Activated T-cell treated with anti-CD3 and anti-CD28 coated beads for 4 hours (primary cell): ENCODE data around the gene TCF7L1.
"Not testable (repeated sequence)": the region's sequence is repeated elsewhere in the genome, so short reads cannot be mapped to it uniquely, and the experiment has no call there.

Experiments
- DNase-seq: peaks from one replicate; pipeline ENCODE4 v3.0.0-alpha.2; 2020

The TCF7L1 gene

DNA sequence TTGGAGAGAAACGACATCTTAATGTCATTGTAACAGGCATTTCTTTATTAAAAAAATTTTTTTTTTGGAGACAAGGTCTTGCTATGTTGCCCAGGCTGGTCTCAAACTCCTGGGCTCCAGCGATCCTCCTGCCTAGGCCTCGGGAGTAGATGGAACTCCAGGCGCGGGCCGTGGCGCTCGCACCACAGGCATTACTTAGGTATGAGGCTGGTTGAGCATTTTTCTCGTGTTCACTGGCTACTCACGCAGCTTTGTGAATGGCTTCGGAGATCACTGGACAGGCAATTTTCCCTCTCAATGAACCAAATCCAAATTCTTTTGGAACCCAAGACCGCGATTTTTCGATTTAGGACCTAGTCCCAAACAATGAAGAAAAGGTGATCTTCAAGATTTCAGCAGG lies 795 bp upstream of the TCF7L1 start:
- DNase-seq, result no peak

DNA sequence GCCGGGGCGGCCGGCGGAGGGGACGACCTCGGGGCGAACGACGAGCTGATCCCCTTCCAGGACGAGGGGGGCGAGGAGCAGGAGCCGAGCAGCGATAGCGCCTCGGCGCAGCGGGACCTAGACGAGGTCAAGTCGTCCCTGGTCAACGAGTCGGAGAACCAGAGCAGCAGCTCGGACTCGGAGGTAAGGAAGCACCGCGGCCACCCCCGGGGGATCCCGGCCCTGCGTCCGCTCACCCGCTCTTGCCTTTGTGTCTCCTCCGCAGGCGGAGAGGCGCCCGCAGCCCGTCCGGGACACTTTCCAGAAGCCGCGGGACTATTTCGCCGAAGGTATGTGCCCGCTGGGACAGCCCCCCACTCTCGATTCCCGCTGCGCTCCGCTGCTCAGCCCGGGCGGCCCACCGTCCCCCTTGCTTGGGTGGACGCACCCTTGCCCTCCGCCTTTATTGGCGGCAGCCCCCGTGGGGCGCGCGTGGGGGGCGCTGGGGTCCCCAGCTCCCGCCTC lies 611 bp downstream of the TCF7L1 start:
- no peak for DNase-seq

DNA sequence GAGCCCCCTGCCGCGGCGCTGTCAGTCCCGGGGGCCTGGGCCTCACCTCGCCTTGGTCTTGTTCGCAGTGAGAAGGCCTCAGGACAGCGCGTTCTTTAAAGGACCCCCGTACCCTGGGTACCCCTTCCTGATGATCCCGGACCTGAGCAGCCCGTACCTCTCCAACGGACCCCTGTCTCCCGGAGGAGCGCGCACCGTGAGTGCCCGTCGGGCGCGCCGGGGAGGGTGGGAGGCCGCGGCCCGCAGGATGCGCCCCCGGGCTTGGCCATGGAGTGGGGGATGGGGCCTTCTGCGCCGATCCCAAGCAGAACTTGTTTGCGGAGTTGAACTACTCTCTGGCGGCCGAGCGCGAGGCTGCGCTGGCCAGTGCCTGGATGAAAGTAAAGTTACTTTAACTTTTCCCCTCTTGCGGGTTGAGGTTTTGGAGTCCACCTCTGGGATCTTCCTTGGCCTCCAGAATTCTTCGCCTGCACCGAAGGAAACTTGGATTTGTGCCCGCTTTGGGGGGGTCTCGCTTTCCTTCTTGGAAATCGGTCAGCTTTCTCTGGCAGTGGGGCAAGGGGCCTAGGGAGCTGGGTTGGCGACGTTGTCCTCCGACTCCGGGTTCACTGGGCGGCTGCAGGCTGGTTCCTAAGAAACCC lies 1.2 kb downstream of the TCF7L1 start:
- DNase-seq, result no peak

DNA sequence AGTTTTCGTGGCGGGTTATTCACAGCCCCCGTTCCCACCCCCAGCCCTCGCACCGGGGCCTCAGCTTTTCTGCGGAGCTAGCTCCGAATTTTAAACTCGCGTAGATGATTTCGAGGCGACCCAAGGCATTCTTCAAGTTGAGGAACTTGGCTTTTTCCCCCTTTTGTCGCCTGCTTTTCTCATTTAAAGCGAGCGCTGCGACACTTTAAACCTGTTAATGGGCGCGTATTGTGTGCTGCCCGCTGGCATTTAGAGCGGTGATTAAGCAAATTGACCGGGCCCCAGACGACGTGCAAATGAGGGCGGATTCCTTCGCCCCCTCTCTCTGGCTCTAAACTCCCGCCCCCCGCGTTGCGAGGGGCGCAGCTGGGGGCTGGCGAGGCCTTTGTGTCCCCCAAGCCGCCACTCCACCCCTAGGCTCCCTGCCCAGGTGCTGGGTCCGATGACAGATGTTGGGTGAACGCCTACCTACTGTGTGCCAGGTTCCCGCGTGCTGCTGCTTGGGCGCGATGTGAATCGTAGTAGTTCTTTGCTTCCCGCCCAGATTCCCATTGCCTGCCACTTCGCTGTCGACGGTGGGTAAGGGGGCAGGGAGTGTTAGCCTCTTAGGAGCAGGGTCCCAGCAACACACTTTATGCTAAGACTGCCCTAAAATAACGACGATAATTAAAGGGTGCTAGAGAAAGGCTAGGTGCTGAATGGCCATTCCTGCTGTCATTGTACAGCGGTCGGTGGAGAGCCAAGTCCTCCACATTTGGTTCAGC lies 1.9 kb downstream of the TCF7L1 start:
- DNase-seq, result no peak

DNA sequence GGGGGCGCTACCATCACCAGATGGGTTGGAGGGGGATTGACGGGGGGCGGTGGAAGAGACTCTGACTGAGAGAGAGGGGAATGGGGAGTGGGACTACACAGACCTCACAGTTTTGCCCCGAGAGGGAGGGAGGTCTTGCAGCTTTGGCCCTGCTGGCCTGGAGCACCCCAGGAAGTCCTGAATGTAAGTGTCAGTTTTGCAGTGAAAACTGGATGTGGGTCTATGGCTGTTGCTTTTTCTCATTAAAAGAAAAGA lies 2.4 kb downstream of the TCF7L1 start:
- no peak for DNase-seq

DNA sequence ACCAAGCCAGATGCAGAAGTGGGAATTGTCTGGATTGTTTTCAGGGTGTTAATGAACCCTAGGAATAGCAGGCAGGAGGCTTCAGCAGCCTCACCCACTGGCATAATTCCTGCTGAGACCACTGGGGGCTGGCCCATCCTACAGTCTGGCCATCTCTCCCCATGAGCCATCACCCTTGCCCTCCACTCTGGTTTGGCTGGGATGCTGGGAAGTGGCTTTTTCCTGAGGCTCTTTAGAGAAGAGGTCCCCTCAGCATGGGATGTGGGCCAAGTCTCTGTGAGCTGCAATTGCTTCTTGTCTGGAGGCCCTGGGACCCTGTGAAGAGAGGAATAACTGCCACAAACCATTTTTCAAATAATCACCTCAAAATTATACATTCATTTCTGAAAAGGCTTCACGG lies 4.0 kb downstream of the TCF7L1 start:
- no peak for DNase-seq

DNA sequence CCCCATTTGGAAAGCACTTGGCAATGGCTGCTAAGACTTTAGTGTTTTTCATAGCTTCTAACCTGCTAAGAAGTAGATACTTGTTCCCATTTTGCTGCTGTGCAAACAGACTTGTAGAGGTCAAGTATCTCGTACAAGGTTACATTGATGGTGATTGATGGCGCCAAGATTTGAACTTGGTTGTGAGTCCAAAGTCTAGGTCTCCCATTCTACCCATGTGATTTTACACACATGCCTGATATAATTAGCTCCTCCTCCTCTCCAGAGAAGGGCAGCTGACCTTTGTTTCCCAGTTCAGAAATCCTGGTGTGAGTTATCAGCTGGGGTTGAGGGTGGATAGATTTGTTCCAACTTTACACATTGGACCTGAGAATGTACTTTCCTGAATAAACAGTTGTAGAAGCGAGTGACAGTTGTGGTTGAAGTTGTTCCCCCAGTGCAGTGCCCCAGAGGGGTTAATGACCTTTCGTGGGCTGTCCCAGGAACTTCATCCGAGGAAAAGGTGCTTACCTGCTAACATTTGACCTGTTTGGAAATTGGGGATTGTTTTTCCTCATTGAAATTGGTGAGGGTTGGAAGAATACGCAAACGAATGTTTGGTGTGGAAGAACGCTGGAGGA lies 10.4 kb downstream of the TCF7L1 start:
- no peak for DNase-seq

DNA sequence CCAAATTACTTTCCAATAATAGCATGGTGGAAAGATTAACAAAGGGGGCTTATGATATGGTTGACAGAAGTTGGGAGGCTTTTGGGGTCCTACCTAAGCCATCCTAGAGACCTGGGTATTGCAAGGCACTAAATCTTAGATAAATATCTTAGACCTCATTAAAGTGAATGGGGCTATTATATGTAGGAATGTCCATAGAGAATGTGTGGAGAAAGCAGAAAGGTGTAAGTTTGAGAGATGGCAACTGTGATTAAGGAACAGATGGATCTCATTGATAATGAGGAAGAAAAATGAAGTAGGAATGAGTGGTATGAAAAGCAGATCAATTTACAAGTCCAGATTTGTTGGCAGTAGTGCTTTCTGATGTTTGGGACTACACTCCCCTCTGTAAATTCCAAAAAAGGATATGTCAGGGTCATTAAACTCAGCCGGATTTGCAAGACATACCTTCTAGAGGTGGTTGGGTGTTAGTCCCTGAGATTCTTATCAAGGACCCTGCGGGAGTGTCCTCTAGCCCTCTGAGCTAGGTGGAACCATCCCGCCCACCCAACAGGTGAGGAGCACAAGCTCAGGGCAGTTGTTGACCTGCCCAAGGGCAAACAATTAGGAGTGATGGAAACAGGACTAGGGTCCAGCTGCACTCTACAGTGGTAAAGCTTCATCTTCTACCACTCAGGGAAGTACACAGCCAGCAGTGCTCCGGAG lies 12.1 kb downstream of the TCF7L1 start:
- no peak for DNase-seq

DNA sequence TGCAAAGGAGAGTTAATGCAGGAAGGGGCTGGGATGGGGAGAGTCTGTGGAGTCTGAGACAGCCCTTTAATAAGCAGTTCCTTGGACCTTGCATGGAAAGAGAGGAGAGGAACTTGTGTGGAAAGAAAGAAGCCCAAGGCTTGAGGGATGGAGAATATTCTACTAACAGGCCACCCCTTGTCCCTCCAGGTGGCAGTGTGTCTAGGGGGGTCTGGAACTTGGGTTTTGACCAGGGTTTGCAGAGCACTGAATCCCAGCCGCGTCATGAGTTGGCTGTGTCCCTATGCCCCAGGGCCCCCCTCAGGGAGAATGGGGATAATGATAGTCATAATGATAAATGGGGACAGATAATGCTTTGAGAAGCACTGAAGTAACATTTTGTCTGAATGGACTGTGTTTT lies 15.0 kb downstream of the TCF7L1 start:
- no peak for DNase-seq

DNA sequence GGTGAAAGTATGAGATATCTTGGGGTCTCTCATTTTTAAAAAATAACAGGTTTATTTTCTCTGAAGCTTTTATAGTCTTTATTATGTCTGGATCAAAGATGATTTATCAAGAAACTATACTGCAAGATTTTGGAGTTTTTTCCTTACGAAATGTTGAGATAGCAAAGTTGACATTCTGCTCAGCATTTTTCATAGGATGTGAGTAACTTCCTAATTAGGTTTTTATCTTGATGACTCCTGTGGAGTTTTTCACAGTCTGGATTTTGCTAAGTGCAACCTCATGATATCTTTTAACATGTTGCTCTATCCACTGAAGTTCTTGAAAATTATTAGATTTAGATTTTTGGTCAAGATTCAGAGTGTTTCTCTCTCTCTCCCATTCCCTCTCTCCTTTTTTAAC lies 17.8 kb downstream of the TCF7L1 start:
- DNase-seq, result no peak

DNA sequence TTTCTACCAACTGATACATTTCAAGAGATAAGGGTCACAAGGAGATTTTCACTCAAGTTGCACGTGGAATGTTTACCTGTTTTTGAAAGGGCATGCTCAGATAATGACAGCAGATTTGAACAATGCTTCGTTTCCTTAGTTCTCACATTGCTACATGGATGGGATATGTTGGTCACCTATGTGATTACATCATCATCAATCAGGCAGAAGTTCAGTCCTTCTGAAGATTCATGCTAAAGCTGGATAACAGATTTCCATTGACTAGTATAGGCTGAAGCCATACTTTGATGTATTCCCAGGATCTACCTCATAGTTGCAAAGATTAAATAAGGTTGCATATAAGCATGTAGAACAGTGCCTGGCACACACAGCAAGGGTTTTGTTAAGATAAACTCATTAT lies 19.7 kb downstream of the TCF7L1 start:
- DNase-seq, result no peak

DNA sequence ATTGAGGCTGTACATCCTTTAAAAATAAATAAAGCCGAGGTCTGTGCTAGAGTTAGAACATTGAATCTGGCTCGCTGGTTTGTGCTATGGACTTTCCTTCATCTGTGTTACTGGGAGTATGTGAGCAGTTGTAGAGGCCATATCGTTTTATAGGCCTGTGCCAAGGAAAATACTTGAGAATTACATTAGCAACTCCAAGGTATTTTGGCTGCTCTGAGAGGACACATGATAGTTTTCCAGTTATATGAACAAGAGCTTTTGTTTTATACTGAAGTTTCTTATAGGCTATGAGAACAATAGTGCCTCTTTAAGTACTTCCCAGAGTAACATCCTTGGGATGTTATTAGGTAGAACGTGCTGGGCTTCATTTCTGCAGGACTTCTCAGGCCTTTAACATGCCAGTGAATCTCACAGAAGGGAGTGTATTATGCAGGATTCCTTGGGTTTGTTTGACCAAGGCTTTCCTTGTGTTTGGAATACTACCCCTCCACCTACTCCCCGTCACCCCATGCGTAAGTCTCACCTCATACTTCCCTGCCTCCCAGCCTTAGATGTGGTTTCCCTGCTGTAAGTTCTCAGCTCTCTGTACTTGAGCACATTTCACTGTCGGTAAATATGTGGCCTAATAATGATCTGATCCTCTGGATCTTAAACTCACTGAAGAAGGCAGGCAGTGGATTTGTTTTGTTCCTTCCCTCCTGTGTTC lies 21.0 kb downstream of the TCF7L1 start:
- no peak for DNase-seq

DNA sequence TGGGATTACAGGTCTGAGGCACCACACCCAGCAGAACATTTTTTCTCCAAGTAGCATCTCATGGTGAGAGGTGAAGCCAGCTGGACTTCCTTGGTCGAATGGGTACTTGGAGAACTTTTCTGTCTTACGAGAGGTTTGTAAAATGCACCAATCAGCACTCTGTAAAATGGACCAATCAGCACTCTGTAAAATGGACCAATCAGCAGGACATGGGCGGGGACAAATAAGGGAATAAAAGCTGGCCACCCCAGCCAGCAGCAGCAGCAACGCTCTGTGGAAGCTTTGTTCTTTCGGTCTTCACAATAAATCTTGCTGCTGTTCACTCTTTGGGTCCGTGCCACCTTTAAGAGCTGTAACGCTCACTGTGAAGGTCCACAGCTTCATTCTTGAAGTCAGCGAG lies 21.9 kb downstream of the TCF7L1 start:
- not testable (repeated sequence) for DNase-seq

DNA sequence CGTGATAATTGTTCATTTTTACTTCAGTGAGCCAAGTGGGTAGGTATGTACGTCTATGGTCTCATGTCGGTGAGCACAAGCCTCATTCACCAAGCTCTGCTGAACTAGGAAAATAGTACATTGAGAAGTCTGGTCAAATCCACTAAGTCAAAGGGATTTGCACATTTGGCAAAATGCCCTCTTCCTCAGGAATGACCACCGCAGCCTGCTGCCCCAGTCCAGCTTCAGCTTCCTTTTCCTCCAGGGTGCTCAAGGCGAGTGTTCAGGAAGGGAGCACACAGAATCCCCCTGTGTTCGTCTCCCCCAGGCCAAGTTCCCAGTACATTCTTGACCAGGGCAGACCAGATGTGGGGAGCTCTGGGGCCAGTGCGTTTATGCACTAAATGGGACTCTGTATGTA lies 23.0 kb downstream of the TCF7L1 start:
- DNase-seq, result no peak

DNA sequence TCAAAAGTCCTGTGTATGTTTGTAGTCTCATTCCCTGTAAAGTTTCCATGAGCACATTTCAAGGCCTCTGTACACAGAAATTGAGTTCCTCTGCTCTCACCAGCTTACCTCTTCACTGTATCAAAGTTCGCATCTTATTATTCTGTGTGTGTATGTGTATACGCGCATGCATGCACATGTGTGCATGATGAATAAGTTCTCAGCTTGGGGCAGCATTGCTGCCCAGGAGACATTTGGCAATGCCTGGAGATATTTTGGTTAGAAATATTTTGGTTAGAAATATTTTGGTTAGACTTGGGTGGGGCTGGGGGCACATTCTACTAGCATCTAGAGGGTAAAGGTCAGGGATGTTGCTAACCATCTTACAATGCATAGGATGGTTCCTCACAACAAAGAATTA lies 23.4 kb downstream of the TCF7L1 start:
- DNase-seq, result no peak

DNA sequence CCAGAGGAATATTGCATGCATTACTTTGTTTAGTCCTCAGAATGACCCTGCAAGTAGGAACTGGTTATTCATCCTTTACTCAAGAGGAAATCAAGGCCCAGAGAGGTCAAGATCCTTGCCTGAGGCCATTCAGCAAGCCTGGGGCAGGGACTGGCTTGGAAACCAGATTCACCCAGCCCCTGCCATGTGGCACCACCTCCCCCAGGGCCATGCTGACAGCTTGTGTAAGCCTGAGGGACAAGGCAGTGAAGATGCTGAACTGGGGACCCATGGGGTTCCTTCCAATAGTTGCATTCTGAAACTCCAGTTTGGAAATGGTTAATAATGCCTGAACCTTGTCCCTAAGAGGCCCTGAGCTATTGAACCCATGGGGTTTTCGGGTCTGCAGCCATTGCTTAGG lies 24.2 kb downstream of the TCF7L1 start:
- DNase-seq, result no peak

DNA sequence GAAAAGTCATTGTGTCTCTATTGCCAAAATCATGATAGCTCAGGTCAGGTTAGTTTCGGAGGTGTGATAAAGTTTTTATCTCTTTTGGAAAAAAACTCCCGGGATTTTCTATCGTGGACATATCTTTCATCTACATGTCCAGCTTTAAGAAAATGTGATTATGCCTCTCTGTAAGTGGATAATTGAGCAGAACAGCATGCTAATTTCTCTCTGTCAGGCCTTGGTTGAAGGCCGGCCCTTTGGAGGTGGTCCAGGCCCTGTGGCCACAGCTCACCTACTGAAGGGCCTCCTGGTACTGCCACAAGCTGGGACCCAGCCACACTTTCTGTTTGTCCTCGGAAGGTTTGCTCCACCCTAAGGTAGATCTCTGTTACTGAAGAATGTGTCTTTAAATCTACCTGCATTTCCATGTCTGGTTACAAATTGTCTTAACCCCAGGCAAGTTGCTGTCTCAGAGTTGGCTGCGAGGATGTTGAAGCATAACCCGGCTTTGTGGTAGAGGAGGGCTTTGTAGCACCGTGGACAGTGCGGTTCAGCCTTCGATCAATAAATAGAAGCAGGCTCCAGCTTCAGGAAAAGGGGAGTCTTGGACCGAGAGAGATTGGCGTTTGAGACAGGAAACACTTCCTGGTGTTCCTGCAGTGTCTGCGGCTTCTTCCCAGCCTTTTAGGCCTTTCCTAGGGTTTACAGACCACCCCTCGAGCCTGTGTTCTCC lies 25.5 kb downstream of the TCF7L1 start:
- DNase-seq, result no peak

DNA sequence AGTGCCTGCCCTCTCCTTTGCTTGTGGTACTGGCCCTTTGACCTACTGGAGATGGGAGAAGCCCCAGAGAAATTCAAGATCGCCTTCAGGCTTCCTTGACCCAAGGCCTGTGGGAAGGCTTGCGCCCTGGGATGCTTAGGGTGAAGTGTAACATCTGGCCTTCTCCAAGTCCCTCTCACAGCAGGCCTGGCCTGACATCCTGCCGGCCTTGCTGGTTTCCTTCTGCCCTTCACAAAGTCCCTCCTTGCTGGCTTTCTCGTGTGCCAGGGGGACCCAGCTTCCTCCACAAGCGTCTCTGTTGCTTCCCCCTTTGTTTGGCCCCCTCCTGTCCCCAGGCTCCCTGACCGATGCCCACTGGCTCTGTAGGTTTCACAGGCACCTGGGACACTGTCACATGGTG lies 26.4 kb downstream of the TCF7L1 start:
- no peak for DNase-seq

DNA sequence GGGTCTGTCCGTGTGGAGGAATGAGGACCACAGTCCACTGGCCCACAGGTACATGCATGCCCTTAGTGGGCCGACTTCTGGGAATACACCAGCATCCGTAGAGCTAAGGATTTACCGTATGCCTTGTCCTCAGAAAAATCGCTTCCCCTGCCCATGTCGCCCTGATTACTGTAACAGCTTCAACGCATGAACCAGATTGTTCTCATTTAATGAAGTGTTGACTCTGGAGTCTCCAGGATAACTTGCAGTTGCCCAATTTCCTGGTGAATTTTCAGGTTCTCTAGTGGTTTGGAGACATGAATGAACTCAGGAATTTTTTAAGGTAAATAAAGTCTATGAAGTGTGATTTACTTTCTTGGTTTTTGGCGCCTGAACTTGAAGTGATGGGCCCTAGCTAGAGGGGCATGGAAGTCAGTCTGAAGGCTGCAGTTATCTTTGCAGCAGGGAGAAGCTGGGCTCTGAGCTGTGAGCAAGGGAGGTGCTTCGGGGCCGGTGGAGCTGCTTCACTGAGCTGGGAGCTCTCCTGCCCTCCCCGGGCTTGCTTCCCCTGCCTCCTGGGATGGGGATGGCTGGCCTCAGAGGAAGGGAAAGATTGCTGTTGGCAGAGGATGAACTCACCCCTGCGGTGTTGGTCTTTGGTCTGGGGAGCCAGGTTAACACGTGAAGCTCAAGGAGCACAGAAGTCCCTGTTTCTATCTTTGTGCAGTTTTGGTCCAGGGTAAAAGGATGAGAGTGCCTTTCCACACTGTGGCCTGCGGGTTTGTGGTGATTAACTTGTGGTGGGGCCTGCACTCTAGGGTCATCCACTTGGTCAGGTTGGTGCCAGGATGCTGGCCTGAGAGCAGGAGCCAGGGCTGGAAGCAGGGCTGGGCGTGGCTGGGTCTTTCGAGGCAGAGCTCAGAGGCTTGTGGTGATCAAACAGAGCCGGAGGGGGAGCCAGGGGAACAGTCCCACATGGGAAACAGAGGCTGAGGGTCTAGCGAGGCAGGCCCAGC lies 28.1 kb downstream of the TCF7L1 start:
- DNase-seq, result no peak

DNA sequence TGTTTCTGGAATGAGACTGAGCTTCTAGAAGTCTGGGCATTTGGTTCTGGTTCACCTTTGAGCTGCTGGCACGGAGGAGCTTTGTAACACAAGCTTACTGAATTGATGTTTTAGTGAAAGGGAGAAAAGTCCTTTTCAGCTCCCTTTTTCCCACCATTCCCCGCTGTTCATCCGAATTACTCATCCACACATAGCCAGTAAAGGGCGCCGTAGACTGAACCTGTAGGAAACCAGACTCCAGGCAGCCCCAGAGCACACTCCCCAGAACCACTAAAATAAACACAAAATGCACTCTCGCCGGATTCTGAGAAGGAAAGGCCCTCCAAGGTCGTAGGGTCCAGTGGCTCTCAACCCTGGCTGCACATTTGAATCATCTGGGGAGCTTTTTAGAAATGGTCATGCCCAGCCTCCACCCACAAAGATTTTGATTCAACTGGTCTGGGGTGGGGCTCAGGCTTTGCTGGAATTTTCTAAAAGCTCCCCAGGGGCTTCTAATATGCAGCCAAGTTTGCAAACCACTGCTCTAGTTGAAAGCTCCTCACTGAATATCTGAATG lies 29.6 kb downstream of the TCF7L1 start:
- DNase-seq, result no peak

DNA sequence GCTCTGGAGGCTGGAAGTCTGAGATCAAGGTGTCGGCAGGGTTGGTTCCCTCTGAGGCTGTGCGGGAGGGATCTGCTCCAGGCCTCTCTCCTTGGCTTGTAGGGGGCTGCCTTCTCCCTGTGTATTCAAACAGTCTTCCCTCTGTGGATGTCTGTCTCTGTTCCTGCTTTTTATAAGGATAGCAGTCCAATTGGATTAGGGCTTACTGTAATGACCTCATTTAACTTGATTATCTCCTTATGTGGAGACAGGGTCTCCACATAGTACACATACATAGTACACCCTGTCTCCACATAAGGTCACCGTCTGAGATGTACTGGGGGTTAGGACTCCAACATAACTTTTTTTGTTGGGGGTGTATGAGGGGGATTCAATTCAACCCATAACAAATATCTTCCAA lies 30.5 kb downstream of the TCF7L1 start:
- no peak for DNase-seq
